GM19043 (cell line): ENCODE results near the gene ST3GAL3.

ENCODE experiments used
- ATAC-seq: cut with Tn5 transposase; IDR thresholded peaks from one replicate; pipeline ENCODE4 v1.9.1; 2021; ENCODE audit warnings: low read depth; ENCODE audit not compliant: unreplicated experiment

ST3GAL3 gene

GRCh38 chr1:43843684-43844083 is 136.3 kb downstream of the ST3GAL3 start:
- no peak for ATAC-seq

GRCh38 chr1:43844114-43844513 is 136.8 kb downstream of the ST3GAL3 start:
- no peak for ATAC-seq

GRCh38 chr1:43847290-43847689 is 140.0 kb downstream of the ST3GAL3 start:
- ATAC-seq = no peak

- no peak for ATAC-seq
These were observed 140.5 kb downstream of the ST3GAL3 start for GRCh38 chr1:43847882-43848281.

GRCh38 chr1:43849670-43850069 is 142.3 kb downstream of the ST3GAL3 start:
- no peak for ATAC-seq

- ATAC-seq = no peak
These were observed 143.4 kb downstream of the ST3GAL3 start for GRCh38 chr1:43850591-43851233.

- ATAC-seq = no peak
These were observed 144.4 kb downstream of the ST3GAL3 start for GRCh38 chr1:43851561-43852338.

- ATAC-seq = no peak
These were observed 146.0 kb downstream of the ST3GAL3 start for GRCh38 chr1:43853161-43853921.

GRCh38 chr1:43854473-43854872 is 147.1 kb downstream of the ST3GAL3 start:
- no peak for ATAC-seq

GRCh38 chr1:43856188-43856587 is 148.9 kb downstream of the ST3GAL3 start:
- ATAC-seq = no peak

- ATAC-seq = no peak
These were observed 149.8 kb downstream of the ST3GAL3 start for GRCh38 chr1:43857163-43857562.

GRCh38 chr1:43858324-43858723 is 151.0 kb downstream of the ST3GAL3 start:
- ATAC-seq = no peak

GRCh38 chr1:43861337-43861736 is 154.0 kb downstream of the ST3GAL3 start:
- no peak for ATAC-seq

- ATAC-seq = no peak
These were observed 154.8 kb downstream of the ST3GAL3 start for GRCh38 chr1:43861988-43862735.

GRCh38 chr1:43864111-43865045 is 157.0 kb downstream of the ST3GAL3 start:
- ATAC-seq = no peak

- no peak for ATAC-seq
These were observed 158.9 kb downstream of the ST3GAL3 start for GRCh38 chr1:43866201-43866600.

- no peak for ATAC-seq
These were observed 160.8 kb downstream of the ST3GAL3 start for GRCh38 chr1:43867976-43868740.

- ATAC-seq = no peak
These were observed 161.4 kb downstream of the ST3GAL3 start for GRCh38 chr1:43868741-43869067.

GRCh38 chr1:43870306-43870705 is 163.0 kb downstream of the ST3GAL3 start:
- ATAC-seq = no peak
